NCI-H226 (cell line): ENCODE results near the gene ZNF579.

ENCODE experiments used
- DNase-seq: peaks from one replicate; pipeline ENCODE4 v3.0.0-alpha.2; 2015

ZNF579 gene

GRCh38 chr19:55563261-55563690, 17.4 kb downstream of the ZNF579 start:
- DNase-seq: peak; percentile 97

- no peak for DNase-seq
These were observed 21.0 kb downstream of the ZNF579 start for GRCh38 chr19:55559684-55560083.

GRCh38 chr19:55554741-55555152, 25.9 kb downstream of the ZNF579 start:
- no peak for DNase-seq

DNA sequence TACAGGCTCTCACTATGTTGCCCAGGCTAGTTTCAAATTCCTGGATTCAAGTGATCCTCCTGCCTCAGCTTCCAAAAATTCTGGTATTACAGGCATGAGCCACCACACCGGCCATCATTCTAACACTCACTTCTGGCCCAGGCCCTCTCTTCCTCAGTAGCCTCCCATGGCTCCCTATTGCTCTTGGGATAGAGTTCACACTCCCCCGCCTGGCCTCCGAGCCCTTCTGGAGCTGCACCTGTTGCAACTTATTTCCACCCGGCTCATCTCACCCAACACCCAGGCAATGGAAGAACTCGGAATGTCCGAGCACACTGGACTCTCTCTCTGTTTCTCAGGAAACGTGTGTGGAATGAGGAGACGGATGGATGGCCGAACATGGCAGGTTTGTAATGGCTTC, 26.3 kb downstream of the ZNF579 start:
- no peak for DNase-seq

- DNase-seq: peak; percentile 81
These were observed 27.1 kb downstream of the ZNF579 start for GRCh38 chr19:55553217-55554182.

- peak; percentile 95 for DNase-seq
These were observed 28.0 kb downstream of the ZNF579 start for GRCh38 chr19:55552620-55553019.

GRCh38 chr19:55552206-55552605, 28.4 kb downstream of the ZNF579 start:
- DNase-seq: no peak

GRCh38 chr19:55550321-55550650, 30.4 kb downstream of the ZNF579 start:
- DNase-seq: no peak

DNA sequence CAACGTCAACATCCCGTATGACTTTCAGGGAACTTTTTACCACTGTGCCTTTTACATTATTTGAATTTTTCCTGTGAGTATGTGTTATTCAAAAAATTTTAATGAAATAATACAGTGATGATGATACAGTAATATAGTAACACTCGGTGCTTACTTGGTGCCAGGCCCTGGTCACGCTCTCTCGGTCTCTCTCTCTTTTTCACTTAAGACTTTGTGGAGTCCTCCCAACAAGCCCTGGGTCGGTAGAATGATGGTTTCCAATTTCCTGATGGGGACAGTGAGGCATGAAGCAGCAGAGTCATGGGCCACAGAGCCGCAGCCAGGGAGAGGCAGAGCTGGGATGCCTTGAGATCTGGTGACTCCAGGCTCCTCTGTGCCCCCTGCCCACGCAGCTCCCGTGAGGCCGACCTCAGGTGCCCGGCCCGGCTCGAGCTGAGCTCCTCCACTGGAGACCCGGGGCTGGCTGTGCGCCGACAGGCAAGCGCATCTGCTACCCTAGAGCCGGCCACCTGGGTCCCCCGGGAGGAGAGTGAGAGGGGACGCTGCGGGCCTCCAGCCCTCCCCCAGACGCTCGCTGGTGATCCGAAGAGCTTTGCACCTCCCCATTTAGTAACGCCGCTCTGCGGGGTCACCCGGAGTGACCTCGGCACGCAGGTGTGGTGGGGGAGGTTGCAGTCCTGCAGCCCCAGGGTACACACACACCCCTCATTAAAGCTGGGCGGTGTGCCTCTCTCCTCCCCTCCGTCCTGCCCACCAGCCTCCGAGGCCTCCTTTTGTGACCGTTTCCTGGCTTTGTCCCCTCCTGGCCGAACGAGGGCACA, 30.9 kb downstream of the ZNF579 start:
- DNase-seq: peak; percentile 77

GRCh38 chr19:55546822-55547614, 33.6 kb downstream of the ZNF579 start:
- DNase-seq: no peak

- no peak for DNase-seq
These were observed 34.6 kb downstream of the ZNF579 start for GRCh38 chr19:55546011-55546410.

GRCh38 chr19:55545443-55545842, 35.2 kb downstream of the ZNF579 start, which contains the start of gene SBK3:
Gene SBK3, minus strand, starts transcription at chr19:55545543. Its CDS starts 0 bp downstream, at chr19:55545543.
- no peak for DNase-seq

- no peak for DNase-seq
These were observed 35.7 kb downstream of the ZNF579 start for GRCh38 chr19:55544776-55545439.

DNA sequence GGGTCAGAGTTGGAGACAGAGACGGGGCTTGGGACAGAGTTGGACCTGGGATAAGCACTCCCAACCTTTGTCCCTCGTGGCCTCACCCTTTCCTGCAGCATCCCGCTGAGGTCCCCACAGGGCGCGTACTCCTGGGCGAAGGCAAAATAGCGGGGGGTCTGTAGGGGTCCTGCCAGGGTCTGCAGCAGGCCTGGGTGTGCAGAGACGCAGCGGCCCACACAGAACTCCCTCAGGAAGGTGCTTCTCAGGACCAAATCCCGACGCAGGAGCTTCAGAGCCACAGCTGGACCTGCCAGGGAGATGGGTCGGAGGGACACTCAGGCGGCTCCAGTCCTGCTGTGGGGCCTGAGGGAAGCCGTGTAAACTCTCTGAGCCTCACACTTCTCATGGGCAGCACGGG, 36.6 kb downstream of the ZNF579 start:
- DNase-seq: no peak

GRCh38 chr19:55543567-55543966, 37.1 kb downstream of the ZNF579 start:
- no peak for DNase-seq

DNA sequence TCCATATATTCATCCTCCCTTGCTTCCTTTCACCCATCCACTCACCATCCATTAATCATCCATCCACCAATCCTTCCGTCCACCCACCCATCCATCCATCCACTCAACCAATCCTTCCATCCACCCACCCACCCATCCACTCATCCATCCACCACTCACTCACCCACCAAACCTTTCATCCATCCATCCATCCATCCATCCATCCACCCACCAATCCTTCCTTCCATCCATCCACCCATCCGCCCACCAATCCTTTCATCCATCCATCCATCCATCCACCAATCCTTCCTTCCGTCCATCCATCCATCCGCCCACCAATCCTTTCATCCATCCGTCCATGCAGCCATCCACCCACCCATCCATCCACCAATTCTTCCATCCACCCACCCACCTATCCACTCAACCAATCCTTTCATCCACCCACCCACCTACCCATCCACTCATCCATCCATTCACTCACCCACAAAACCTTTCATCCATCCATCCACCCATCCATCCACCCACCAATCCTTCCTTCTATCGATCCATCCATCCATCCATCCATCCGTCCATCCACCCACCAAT, 38.3 kb downstream of the ZNF579 start:
- no peak for DNase-seq

DNA sequence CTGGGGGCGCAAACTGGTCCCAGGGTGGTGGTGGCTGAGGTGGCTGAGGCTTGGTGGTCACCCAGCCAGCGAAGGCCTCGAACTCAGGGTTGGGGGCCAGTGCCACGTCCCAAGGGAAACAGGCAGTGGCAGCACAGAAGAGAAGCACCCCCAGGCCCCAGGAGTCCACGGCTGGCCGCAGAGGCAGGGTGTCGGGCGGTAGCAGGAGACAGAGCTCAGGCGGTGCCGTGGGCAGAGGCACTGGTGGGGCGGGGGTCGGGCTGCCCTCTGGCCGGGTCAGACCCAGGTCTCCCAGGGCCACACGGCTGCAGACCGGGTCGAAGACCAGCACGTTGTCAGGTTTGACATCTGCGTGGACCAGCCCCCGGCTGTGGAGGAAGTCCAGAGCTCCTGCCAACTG, 39.6 kb downstream of the ZNF579 start:
- no peak for DNase-seq

- DNase-seq: no peak
These were observed 40.0 kb downstream of the ZNF579 start for GRCh38 chr19:55540619-55541018.

- no peak for DNase-seq
These were observed 41.3 kb downstream of the ZNF579 start for GRCh38 chr19:55539090-55539984.

DNA sequence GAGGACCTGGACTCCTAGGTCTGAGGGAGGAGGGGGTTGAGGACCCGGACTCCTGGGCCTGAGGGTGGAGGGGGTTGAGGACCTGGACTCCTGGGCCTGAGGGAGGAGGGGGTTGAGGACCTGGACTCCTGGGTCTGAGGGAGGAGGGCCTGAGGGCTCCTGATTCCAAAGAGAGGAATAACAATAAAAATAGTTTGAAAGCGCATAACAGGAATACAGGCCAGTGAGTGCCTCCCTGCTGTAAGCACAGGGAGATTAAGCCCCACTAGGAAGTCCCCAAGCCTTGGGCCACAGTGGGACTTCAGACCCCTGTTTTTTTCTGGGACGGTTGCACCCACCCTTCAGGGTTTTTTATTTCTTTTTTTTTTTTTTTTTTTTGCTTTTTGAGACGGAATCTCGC, 42.5 kb downstream of the ZNF579 start:
- DNase-seq: peak; percentile 33

DNA sequence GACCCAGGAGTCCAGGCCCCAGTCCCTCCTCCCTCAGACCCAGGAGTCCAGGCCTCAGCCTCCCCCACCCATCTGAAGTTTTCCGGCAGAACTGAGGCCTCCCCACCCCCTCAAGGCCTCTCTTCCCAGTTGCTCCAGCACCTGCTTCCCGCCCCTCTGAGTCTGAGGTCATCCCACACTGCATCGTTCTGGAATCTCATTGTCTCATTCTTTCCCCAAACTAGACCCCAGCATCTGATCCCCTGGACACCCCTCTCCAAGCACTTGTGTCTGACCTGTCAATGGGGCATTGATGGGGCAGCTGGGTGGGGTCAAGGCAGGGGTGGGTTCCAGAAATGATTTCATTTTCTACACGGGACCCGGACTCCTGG, 42.9 kb downstream of the ZNF579 start:
- peak; percentile 93 for DNase-seq
